HG03442 (cell line): ENCODE data around the gene DMWD.
"Not testable (repeated sequence)": the region's sequence is repeated elsewhere in the genome, so short reads cannot be mapped to it uniquely, and the experiment has no call there.

ENCODE experiments used
- ATAC-seq: cut with Tn5 transposase; IDR thresholded peaks from one replicate; pipeline ENCODE4 v1.9.1; 2021; ENCODE audit warnings: mild to moderate bottlenecking, moderate library complexity; ENCODE audit not compliant: unreplicated experiment

The DMWD gene

DNA sequence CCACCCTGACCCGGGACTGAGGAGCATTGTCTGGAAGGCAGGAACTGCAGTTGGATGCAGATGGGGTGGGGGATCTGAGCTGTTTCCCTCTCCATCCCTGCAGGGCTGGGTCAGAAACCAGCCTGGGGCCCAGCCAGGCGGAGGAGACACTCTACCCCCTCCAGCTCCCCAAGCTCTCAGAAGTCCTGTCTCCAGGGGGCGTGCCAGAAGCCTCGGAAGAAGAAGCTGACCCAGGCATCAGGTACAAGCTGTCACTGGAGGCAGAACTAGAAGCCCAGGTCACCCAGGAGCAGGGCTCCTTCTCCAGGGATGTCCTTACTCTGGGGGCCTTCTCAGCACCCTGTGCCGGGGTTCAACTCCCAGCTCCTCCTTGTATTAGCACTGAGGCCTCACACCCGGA is 39.1 kb downstream of the DMWD start:
- no peak for ATAC-seq

DNA sequence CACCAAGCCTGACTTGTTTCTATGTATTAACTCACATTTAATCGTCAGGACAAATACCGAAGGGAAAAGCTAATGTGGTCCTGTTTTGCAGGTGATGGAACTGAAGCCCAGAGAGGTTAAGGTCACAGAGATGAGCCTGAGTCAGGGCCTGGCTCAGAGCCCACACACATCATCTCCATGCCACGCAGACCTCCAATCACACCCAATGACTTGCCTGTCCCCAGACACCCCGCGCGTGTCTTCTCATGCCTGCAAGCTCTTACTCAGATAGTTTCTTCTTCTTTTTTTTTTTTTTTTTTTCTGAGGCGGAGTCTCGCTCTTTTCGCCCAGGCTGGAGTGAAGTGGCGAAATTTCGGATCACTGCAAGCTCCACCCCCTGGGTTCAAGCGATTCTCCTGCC is 40.0 kb downstream of the DMWD start:
- no peak for ATAC-seq

DNA sequence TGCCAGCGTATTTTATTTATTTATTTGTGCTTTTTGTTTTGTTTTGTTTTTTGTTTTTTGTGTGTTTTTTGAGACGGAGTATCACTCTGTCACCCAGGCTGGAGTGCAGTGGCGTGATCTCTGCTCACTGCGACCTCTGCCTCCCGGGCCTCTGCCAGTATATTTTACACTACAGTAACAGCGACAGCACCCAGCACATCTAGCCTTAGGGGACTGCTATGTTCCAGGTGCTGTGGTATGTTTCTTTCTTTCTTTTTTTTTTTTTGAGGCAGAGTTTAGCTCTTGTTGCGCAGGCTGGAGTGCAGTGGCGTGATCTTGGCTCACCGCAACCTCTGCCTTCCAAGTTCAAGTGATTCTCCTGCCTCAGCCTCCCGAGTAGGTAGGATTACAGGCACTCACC is 41.2 kb downstream of the DMWD start:
- ATAC-seq: not testable (repeated sequence)

DNA sequence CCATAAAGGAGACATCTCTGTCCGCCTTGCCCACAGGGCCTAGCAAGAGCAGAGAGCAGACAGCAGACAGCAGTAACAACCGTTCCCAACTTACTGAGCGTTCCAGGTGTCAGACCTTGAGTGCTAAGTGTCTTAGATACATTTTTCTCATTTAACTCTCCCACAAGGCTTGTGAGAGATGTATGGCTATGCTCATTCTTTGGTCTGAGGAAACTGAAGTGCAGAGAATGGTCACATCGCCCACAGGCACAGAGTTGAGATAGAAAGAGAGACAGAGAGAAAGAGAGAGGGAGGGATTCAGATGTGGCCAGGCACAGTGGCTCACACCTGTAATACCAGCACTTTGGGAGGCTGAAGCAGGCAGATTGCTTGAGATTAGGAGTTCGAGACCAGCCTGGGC is 45.1 kb downstream of the DMWD start:
- no peak for ATAC-seq

DNA sequence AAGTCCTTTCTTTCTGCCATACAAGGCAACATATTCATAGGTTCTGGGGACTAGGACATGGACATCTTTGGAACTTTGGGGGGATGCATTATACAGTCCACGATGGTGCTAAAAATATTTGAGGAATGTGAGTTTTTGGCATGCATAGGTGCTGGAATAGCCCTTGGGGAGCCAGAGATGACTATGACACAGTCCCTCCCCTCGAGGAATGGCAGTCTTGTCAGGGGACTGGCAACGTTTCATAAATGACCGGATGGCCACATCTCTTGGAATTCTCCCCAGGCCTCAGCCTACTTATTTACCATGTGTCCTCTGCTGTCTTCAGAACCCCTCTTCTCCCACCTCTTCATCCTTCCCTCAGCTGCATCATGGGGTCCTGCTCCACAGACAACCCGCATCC is 45.8 kb downstream of the DMWD start:
- no peak for ATAC-seq

DNA sequence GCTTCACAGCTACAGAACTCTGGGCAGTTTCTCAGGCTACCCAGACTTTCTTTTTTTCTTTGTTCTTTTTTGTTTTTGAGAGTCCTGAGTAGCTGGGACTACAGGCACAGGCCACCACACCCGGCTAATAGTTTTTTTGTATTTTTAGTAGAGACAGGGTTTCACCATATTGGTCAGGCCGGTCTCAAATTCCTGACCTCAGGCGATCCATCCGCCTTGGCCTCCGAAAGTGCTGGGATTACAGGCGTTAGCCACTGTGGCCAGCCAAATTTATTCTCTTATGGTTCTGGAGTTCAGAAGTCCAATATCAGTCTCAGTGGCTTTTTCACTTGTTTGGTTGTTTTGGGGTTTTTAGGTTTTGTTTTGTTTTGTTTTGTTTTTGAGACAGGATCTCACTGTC is 47.0 kb downstream of the DMWD start:
- ATAC-seq: no peak

DNA sequence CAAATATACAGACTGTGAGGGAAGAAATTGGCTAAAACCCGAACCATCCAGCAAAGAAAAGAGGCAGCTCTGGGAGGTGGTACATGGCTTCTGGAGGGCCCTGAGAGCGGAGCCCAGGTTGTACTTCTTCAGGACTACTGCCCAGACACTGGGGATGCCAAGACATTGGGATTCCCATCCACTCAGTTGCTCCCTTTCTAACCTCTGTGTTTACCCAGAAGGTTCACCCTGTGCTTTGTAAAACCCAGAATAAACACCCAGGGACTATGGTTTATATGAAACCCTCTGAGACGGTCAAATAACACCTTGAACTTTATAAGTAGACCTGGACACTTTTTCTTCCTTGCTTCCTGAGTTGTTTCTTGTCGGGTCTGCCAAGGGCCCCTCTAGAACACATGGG is 49.7 kb downstream of the DMWD start:
- ATAC-seq: no peak

DNA sequence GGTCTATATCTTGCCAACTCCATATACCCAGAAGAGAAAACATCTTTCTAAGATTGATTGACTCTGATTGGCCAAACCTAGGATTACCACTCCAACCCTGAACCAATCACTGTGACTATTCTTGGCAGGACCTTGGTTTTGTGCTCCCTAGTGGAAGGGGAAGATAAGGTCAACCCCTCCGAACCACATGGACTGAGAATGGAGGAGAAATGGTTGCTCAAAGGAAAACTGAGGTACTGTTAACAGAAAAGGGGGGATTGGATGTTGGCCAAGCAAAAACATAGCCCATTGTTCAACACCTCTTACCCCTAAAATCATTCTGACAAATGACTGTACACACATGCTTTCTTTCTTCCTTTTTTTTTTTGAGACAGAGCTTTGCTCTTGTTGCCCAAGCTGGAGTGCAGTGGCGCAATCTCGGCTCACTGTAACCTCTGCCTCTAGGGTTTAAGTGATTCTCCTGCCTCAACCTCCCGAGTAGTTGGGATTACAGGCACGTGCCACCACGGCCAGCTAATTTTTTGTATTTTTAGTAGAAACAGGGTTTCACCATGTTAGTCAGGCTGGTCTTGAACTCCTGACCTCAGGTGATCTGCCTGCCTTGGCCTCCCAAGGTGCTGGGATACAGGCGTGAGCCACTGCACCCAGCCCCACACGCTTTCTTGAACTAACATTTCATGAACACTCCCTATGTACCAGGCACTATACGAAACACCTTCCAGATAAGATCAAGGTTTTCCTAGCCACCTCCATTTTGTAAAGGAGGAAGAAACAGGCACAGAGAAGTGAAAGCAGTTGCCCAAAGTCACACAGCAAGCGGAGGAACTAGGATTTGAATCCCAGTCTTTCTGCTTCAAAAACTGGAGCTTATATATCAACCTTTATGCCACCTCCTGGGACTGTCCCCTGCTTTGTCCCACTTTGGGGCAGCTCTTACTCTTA is 52.9 kb downstream of the DMWD start:
- no peak for ATAC-seq

DNA sequence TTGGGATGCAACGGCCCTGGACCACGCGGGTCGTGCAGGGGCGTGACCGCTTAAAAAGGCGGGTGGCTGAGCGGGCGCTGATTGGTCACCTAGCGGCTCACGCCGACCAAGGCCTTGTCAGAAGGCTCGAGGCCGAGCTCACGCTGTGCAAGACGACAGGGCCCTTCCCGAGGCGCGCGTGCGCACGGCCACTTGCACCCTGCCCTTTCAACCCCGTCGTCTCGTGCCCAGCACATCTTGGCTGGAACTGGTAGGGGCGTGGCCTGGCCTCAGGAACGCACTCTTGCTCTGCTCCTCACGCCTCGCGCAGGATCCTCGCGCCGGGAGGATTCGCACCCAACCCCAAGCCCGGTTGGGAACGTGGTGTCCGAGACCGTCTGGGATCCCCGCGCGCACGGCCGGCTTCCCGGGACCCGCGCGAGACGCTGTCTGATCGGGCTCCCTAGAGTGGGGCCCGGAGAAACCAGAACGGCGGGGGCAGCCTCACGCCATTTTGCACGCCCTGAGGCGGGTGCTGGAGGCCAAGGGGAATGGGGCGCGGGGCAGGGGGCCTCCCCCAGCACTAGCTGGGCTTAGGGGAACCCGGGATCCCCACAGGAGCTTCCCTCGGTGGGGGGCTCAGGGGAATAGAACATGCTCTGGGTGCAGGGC is 59.4 kb downstream of the DMWD start, which contains the start of gene MEIOSIN:
Gene MEIOSIN (plus strand): TSS at position 280 of the 651 bp plus-strand sequence. CDS start 1,938 bp downstream, outside the sequence.
- no peak for ATAC-seq
